MM.1S (cell line): ENCODE measurements around the gene DNAJB7.

Experiments used
- EZH2 ChIP-seq: fragments of 300-600 bp; sonication (generic); optimal IDR thresholded peaks from 2 replicates; pipeline ENCODE3; 2017; ENCODE audit warnings: low read depth, mild to moderate bottlenecking, antibody characterized with exemption, low read length, mixed read lengths
- EZH2phosphoT487 ChIP-seq: fragments of 300-600 bp; sonication (generic); IDR thresholded peaks from 2 replicates; pipeline ENCODE4 v1.6.1; 2018; ENCODE audit warnings: antibody characterized with exemption, low read length
- TF ChIP-seq, protein P1 (sequence below): fragments of 300-600 bp; sonication (generic); IDR thresholded peaks from 2 replicates; pipeline ENCODE4 v1.5.1; 2016; ENCODE audit warnings: antibody characterized with exemption, low read length, mixed read lengths

- TF ChIP-seq, protein P1, sequence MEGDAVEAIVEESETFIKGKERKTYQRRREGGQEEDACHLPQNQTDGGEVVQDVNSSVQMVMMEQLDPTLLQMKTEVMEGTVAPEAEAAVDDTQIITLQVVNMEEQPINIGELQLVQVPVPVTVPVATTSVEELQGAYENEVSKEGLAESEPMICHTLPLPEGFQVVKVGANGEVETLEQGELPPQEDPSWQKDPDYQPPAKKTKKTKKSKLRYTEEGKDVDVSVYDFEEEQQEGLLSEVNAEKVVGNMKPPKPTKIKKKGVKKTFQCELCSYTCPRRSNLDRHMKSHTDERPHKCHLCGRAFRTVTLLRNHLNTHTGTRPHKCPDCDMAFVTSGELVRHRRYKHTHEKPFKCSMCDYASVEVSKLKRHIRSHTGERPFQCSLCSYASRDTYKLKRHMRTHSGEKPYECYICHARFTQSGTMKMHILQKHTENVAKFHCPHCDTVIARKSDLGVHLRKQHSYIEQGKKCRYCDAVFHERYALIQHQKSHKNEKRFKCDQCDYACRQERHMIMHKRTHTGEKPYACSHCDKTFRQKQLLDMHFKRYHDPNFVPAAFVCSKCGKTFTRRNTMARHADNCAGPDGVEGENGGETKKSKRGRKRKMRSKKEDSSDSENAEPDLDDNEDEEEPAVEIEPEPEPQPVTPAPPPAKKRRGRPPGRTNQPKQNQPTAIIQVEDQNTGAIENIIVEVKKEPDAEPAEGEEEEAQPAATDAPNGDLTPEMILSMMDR, result no peak
- no peak for TF ChIP-seq EZH2
- TF ChIP-seq EZH2phosphoT487, result no peak
These were observed 15.6 kb upstream of the DNAJB7 start for GRCh38 chr22:40877488-40877887.
